SK-N-SH (cell line): ENCODE results near the gene CDR2. TPM values are rescaled to one million over a fixed set of nuclear protein-coding genes. Genes with fewer than 3 reads are reported as not detected.
A peak's percentile ranks its signal among the peaks of the same experiment; 100 is the strongest.

Experiments used
- CTCF ChIA-PET: fragments of 300-600, 350-600 bp; formaldehyde crosslinking; extraction: SDS; loops from one replicate; lab custom pipeline; 2021; lab: Yijun Ruan, JAX
- POLR2A ChIA-PET: fragments of 350-600 bp; sonication (Branson Sonifier 250); formaldehyde crosslinking; extraction: SDS; loops from one replicate; lab custom pipeline; 2020; ENCODE audit warnings: antibody characterized with exemption, inconsistent platforms; lab: Yijun Ruan, JAX
- DNase-seq: peaks from one replicate; pipeline ENCODE4 v3.0.0; 2012
- H2AFZ ChIP-seq: fragments of 200-600 bp; sonication (generic); 2 replicates; pipeline ENCODE4 v1.8.1; 2016; ENCODE audit warnings: antibody characterized with exemption, mild to moderate bottlenecking, low read depth
- H3F3A ChIP-seq: fragments of 200-600 bp; sonication (generic); replicated peaks from 2 replicates; pipeline ENCODE3; 2016; ENCODE audit warnings: antibody characterized with exemption, mild to moderate bottlenecking; ENCODE audit not compliant: insufficient read depth
- H3K27ac ChIP-seq, 2 experiments: fragments of 200-500 bp in 1 of 2; fragments of 200-600 bp in 1 of 2; sonication (Bioruptor generic) in 1 of 2; sonication (generic), shearing (Covaris generic) in 1 of 2; 2 replicates each; pipeline versions ENCODE4 v1.5.1 to v1.6.1; 2014 to 2016; ENCODE audit warnings: low read depth in 2 of 2, inconsistent platforms in 1 of 2, low read length in 1 of 2, mild to moderate bottlenecking in 1 of 2, mixed read lengths in 1 of 2
- H3K27me3 ChIP-seq: fragments of 200-600 bp; sonication (generic), shearing (Covaris generic); 2 replicates; pipeline ENCODE4 v1.6.1; 2016; ENCODE audit warnings: mixed run types; ENCODE audit not compliant: insufficient read depth
- H3K36me3 ChIP-seq, 2 experiments: fragments of 200-500 bp in 1 of 2; fragments of 200-600 bp in 1 of 2; sonication (Bioruptor generic) in 1 of 2; sonication (generic) in 1 of 2; replicated peaks in 1 of 2; 2 replicates each; pipeline versions ENCODE3 to v1.5.1; 2014 to 2016; ENCODE audit warnings: low read length in 1 of 2, mild to moderate bottlenecking in 1 of 2; ENCODE audit not compliant: insufficient read depth in 2 of 2, control insufficient read depth in 1 of 2
- H3K4me1 ChIP-seq, 2 experiments: fragments of 200-500 bp in 1 of 2; fragments of 200-600 bp in 1 of 2; sonication (Bioruptor generic) in 1 of 2; sonication (generic), shearing (Covaris generic) in 1 of 2; 2 replicates each; pipeline versions ENCODE4 v1.5.1 to v1.6.1; 2014 to 2016; ENCODE audit warnings: low read depth in 1 of 2, low read length in 1 of 2, mixed run types in 1 of 2; ENCODE audit not compliant: insufficient read depth in 2 of 2, control insufficient read depth in 1 of 2
- H3K4me2 ChIP-seq: fragments of 200-600 bp; sonication (generic), shearing (Covaris generic); 2 replicates; pipeline ENCODE4 v1.6.1; 2017; ENCODE audit warnings: mixed run types
- H3K4me3 ChIP-seq, 2 experiments: fragments of 200-500 bp in 1 of 2; fragments of 200-600 bp in 1 of 2; sonication (Bioruptor generic) in 1 of 2; sonication (generic), shearing (Covaris generic) in 1 of 2; 2 replicates each; pipeline versions ENCODE4 v1.5.1 to v1.8.1; 2014 to 2016; ENCODE audit warnings: low read depth in 2 of 2, inconsistent platforms in 1 of 2, low read length in 1 of 2, mild to moderate bottlenecking in 1 of 2, mixed read lengths in 1 of 2, moderate library complexity in 1 of 2
- H3K79me2 ChIP-seq: fragments of 200-600 bp; sonication (generic); 2 replicates; pipeline ENCODE4 v1.8.1; 2017; ENCODE audit warnings: mild to moderate bottlenecking; ENCODE audit not compliant: insufficient read depth
- H3K9ac ChIP-seq: fragments of 200-600 bp; sonication (generic); 2 replicates; pipeline ENCODE4 v1.6.1; 2017; ENCODE audit warnings: mixed run types
- H3K9me2 ChIP-seq: fragments of 200-600 bp; sonication (generic); 2 replicates; pipeline ENCODE4 v1.6.1; 2017; ENCODE audit warnings: mixed run types
- H3K9me3 ChIP-seq: fragments of 200-600 bp; sonication (generic); 2 replicates; pipeline ENCODE4 v1.6.1; 2017; ENCODE audit warnings: mixed run types, mild to moderate bottlenecking, moderate library complexity
- H4K20me1 ChIP-seq: fragments of 200-600 bp; sonication (generic); 2 replicates; pipeline ENCODE4 v1.6.1; 2017; ENCODE audit warnings: mild to moderate bottlenecking, mixed run types; ENCODE audit not compliant: insufficient read depth
- MAX ChIP-seq: IDR thresholded peaks from 2 replicates; pipeline ENCODE4 v1.4.0; 2012; ENCODE audit warnings: low read depth
- MXI1 ChIP-seq: IDR thresholded peaks from 2 replicates; pipeline ENCODE4 v1.6.1; 2012; ENCODE audit warnings: mild to moderate bottlenecking, low read depth, low read length, improper control_type of control experiment
- PBX3 ChIP-seq: IDR thresholded peaks from 2 replicates; pipeline ENCODE4; 2012
- TEAD4 ChIP-seq: IDR thresholded peaks from 2 replicates; pipeline ENCODE4 v1.4.0; 2012; ENCODE audit warnings: mild to moderate bottlenecking, borderline replicate concordance; ENCODE audit not compliant: insufficient read depth
- USF2 ChIP-seq: fragments of 150-350 bp; IDR thresholded peaks from 2 replicates; pipeline ENCODE4 v1.6.1; 2017; ENCODE audit warnings: antibody characterized with exemption, low read length, low read depth, borderline replicate concordance
- YY1 ChIP-seq: IDR thresholded peaks from 2 replicates; pipeline ENCODE4 v1.4.0; 2012; ENCODE audit warnings: low read depth, mild to moderate bottlenecking
- WGBS: methylation state at CpG from one replicate; pipeline ENCODE4 v1.1.6; 2017; ENCODE audit warnings: low lambda C conversion rate; 5-methylcytosine and 5-hydroxymethylcytosine counted together
- polyA plus RNA-seq, 3 experiments: library from polyadenylated mRNA; depleted of rRNA; stranded (reverse); fragments of >200 nt; gene quantifications; 2 replicates each; pipeline ENCODE4 v1.2.3, GENCODE V29; 2012

The CDR2 gene
- polyA plus RNA-seq, 1 of the 3 experiments (the other 2 are of a cell fraction), result 30.3 TPM

- no peaks in the 10 kb centered on the region for H3K9me2 ChIP-seq
- 94% methylated on average over 7 of the region's 7 CpGs for WGBS
- no peaks in the 10 kb centered on the region for H4K20me1 ChIP-seq
- H3K9ac ChIP-seq, result no peak overlapping the region
- no peaks in the 10 kb centered on the region for H3K9me3 ChIP-seq
- peak; percentile 44; the same call in 1 of the 2 replicates for TF ChIP-seq PBX3
- TF ChIP-seq TEAD4, result no peak
- no peak for TF ChIP-seq MAX
- peaks cover 54% of the 10 kb centered on the region for H3F3A ChIP-seq
- no peak overlapping the region for H3K4me2 ChIP-seq
- ChIA-PET CTCF (no interaction called here), POLR2A (no interaction called here)
- no peak overlapping the region for H2AFZ ChIP-seq
- peaks cover 82% of the 10 kb centered on the region for H3K79me2 ChIP-seq
- no peak overlapping the region for H3K4me3 ChIP-seq
- peaks cover 3 to 20% of the 10 kb centered on the region in 2 experiments; a peak in 3 of 4 replicates for H3K4me1 ChIP-seq
- DNase-seq, result no peak
- H3K27ac ChIP-seq, result peak overlapping the region in 1 of 2 experiments; percentile 81; a peak in 2 of 4 replicates
- no peaks in the 10 kb centered on the region for H3K27me3 ChIP-seq
- H3K36me3 ChIP-seq, result peaks cover 0 to 29% of the 10 kb centered on the region in 2 experiments
Measured at GRCh38 chr16:22356930-22357634, 17.3 kb downstream of the CDR2 start.

- peaks cover 3 to 20% of the 10 kb centered on the region in 2 experiments; a peak in 3 of 4 replicates for H3K4me1 ChIP-seq
- H4K20me1 ChIP-seq, result no peaks in the 10 kb centered on the region
- H3K9me2 ChIP-seq, result no peaks in the 10 kb centered on the region
- H2AFZ ChIP-seq, result no peak overlapping the region
- H3K36me3 ChIP-seq, result peaks cover 0 to 43% of the 10 kb centered on the region in 2 experiments
- no peaks in the 10 kb centered on the region for H3K27me3 ChIP-seq
- DNase-seq, result no peak
- H3K27ac ChIP-seq, result peak overlapping the region in 1 of 2 experiments; percentile 96; a peak in 1 of 4 replicates
- no peak for TF ChIP-seq PBX3
- TF ChIP-seq MXI1, result no peak
- H3K4me3 ChIP-seq, result no peak overlapping the region
- H3K9me3 ChIP-seq, result no peaks in the 10 kb centered on the region
- H3K79me2 ChIP-seq, result peaks cover 84% of the 10 kb centered on the region
- peaks cover 56% of the 10 kb centered on the region for H3F3A ChIP-seq
- ChIA-PET CTCF (interaction anchor here (0.7 to 0.8 kb wide), 2 partner anchors 12 to 35 kb away, joined by 3 to 4 read pairs; no protein-coding TSS in a partner anchor), POLR2A (no interaction called here)
- H3K4me2 ChIP-seq, result no peak overlapping the region
- H3K9ac ChIP-seq, result no peak overlapping the region
Measured at GRCh38 chr16:22355487-22355908, 18.9 kb downstream of the CDR2 start.

- H2AFZ ChIP-seq, result no peak overlapping the region
- WGBS, result 38% methylated on average over 5 of the region's 5 CpGs
- H3K4me3 ChIP-seq, result no peak overlapping the region
- CTCF ChIA-PET, result interaction anchor here (2.5 kb wide), 1 partner anchor 32 kb away, joined by 8 read pairs; no protein-coding TSS in a partner anchor
- peak overlapping the region; percentile 64 to 96; a peak in 3 of 4 replicates for H3K27ac ChIP-seq
- no peaks in the 10 kb centered on the region for H3K9me3 ChIP-seq
- H3F3A ChIP-seq, result peaks cover 50% of the 10 kb centered on the region
- DNase-seq, result no peak
- H3K27me3 ChIP-seq, result no peaks in the 10 kb centered on the region
- no peaks in the 10 kb centered on the region for H4K20me1 ChIP-seq
- POLR2A ChIA-PET, result no interaction called here
- H3K79me2 ChIP-seq, result peaks cover 83% of the 10 kb centered on the region
- H3K9me2 ChIP-seq, result no peaks in the 10 kb centered on the region
- no peak for TF ChIP-seq YY1
- TF ChIP-seq USF2, result no peak
- peak overlapping the region; percentile 52; the same call in 1 of the 2 replicates for H3K4me2 ChIP-seq
- H3K9ac ChIP-seq, result peak overlapping the region; percentile 57; the same call in 1 of the 2 replicates
- H3K36me3 ChIP-seq, result peaks cover 7 to 43% of the 10 kb centered on the region in 2 experiments
- peaks cover 3 to 20% of the 10 kb centered on the region in 2 experiments; a peak in 3 of 4 replicates for H3K4me1 ChIP-seq
Measured at GRCh38 chr16:22353933-22354541, 20.4 kb downstream of the CDR2 start.
